ENCODE measurements around the gene ESR1.

The ESR1 gene

DNA sequence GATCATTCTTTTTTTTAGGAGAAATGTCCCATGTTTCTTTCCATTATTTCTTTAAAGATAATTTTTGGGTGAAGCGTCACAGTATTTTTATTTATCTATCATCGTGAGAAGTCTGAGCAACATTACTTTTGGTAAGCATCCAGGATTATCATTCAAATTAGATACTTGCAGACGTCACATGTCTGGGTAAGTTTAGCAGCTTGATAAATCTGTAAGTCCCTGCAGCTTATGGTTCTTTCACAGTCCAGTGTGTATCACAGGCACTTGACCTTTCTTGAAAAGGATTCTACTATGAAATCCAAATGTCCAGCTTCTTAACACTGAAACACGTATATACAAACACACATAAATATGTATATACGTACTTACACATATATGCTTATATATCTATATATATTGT, 359.4 kb downstream of the ESR1 start:
- in situ Hi-C loops (cut with MboI; ENCODE audit: low sequenced_read_pairs): no loop called here

DNA sequence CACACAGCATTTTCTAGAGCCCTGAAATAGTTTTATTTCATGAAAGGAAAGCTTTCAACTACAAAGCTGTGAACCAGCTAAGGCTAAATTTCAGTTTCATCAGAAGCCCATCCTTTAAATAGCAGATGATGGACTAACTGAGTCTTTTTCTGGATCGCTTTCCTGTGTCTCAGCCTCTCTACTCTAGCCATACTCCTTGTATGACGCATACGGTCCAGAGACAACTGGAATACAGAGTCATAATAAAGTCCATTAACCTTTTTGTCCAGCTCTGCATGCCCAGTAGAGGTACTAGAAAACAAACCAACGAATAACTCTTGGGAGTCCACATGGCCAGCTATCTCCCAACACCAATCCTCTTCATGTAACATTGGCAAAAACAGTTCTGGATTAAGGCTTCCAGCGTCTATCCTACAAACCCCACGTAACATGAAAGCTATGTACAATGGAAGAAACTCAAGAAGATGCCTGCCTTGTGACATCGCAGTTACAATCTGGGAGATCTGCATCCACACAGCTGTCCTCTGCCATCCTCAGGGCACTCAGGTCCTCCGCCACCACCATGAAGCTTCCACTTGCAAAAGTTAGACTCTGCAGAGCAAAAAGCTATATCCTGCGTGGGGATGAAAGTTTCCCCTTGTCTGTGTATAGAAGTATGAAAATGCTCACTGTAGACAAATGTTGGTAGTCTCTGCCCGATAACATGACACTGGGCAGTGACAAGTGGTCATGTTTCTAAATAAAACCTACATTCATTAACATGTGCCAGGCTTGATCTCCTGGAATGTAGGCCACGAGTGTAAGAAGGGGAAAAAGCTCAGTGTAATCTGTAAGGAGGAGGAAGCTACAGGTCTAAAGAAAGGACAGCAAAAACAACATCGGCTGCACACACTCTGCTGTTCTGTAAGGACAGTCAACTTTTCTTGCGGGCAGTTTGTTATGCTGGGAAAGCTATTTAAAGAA, 360.4 kb downstream of the ESR1 start:
- in situ Hi-C loops (cut with MboI; ENCODE audit: low sequenced_read_pairs): no loop called here

DNA sequence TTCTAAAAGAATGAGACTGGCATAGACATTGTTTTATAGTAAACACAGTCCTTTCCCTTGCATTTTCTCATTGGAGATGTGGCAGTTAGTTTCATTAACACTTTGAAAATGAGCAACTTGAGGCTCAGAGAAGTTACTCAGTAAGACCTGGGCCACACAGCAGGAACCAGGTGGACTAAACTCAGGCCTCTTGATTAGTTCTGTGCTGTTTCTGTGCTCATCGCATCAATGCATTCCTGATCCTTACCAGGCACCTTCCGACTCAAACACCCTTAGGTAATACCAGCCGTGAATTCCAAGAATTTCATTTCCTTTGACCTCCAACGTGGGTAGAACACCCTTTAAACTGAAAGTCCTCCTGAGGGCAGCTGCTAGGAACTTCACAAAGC, 362.8 kb downstream of the ESR1 start:
- in situ Hi-C loops (cut with MboI; ENCODE audit: low sequenced_read_pairs): no loop called here

DNA sequence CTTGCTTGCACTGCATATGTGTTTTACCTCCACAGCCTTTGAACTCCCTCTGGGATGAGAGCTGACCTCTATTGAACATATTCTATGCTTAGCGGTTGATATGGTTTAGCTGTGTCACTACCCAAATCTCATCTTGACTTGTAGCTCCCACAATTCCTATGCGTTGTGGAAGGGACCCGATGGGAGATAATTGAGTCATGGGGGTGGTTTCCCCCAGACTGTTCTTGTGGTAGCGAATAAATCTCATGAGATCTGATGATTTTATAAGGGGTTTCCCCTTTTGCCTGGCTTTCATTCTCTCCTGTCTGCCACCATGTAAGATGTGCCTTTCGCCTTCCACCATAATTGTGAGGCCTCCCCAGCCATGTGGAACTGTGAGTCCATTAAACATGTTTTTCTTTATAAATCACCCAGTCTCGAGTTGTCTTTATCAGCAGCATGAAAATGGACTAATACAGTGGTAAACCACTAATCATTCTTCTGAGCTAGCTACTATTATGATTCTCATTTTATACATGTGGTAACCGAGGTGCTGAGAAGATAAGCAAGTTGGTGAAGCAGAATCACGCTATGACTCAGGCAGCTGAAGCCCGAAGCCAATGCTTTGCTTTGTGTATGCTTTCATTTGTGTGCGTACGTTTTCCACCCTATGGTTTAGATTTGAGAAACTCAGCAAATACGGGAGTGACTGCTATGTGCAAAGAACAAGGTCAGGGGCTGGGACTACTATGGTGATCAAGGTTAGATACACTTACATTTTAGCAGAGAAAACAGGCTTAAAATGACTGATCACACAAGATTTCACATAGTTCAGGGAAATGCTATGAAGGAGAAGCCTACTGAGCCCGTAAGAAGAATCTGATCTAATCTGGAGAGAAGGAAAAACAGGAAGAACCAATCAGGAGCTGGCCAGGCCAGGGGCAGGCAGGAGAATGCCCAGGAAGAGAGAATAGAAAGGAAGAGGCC, 363.5 kb downstream of the ESR1 start:
- in situ Hi-C loops (cut with MboI; ENCODE audit: low sequenced_read_pairs): no loop called here

DNA sequence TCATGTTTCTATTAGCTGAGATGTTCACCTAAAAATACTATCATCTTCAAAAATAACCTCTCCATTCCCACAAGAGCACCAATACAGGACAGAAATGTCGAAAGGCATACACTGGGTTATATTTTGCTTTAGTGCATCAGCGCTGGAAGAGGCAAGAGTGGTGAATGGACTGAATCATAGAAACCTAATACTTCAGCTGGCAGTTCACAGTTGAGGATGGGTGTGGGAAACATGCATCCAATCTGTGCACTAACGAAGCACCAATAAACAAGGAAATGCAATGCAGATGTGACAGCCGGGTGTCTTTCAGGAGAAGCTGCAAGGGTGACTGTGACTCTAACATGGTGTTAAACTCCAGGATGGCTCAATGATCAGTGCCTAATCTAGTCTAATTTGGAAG, 365.8 kb downstream of the ESR1 start:
- in situ Hi-C loops (cut with MboI; ENCODE audit: low sequenced_read_pairs): no loop called here

DNA sequence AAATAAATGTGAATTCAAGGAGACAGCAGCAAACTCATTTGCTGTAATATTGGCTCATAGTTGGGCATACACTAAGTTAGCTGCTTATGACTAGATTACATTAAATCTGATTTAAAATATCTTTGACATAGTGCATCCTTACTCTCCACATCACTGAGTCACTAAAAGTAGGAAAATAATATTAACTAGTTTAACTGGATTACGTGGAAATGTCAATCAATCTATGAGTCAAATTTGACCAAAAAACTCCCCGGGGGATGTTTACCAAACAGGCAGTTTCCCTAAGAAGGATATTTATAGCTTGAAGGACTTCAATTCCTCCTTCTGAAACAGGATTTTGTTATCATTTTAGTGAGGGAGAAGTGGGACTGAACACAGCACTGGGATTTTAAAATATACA, 366.5 kb downstream of the ESR1 start:
- in situ Hi-C loops (cut with MboI; ENCODE audit: low sequenced_read_pairs): no loop called here

DNA sequence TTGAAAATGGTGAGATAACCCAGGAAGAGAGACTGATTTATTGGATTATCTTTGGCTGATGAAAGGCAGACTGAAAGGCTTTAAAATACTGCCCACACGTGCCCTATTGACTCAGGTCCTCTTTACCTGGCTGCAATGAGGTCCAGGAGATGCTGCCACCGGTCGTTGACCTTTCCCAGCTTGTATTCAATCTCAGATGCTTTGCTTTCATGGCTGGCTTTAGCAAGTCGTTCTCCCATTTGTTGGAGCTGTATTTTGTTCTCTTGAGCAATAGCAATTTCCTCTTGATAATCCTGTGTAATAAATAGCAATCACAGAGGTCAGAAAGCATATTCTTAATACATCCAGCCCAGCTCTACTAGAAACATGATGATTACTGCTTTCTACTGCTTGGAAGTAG, 368.8 kb downstream of the ESR1 start:
- in situ Hi-C loops (cut with MboI; ENCODE audit: low sequenced_read_pairs): no loop called here

All from HL-60/S4 treated with phorbol 12-myristate 13-acetate at 8.2 ng/mL for 4 days and 3 days (cell line).